DMS 273 (cell line): ENCODE results near the gene WDR38.
"Not testable (repeated sequence)": the region's sequence is repeated elsewhere in the genome, so short reads cannot be mapped to it uniquely, and the experiment has no call there.

Source experiments
- DNase-seq: peaks from one replicate; lab custom pipeline; 2025; ENCODE audit not compliant: unreplicated experiment; lab: John Stamatoyannopoulos, UW

WDR38 gene

GRCh38 chr9:124831642-124832364 is 21.5 kb upstream of the WDR38 start:
- no peak for DNase-seq

- DNase-seq = peak; percentile 58
Observed at GRCh38 chr9:124834591-124834990, 18.7 kb upstream of the WDR38 start.

GRCh38 chr9:124835026-124835557 is 18.2 kb upstream of the WDR38 start:
- DNase-seq = peak; percentile 95

- not testable (repeated sequence) for DNase-seq
Observed at GRCh38 chr9:124838132-124838531, 15.1 kb upstream of the WDR38 start.

- not testable (repeated sequence) for DNase-seq
Observed at GRCh38 chr9:124838567-124839275, 14.5 kb upstream of the WDR38 start.

- peak; percentile 83 for DNase-seq
Observed at GRCh38 chr9:124839612-124840299, 13.5 kb upstream of the WDR38 start.

- DNase-seq = peak; percentile 75
Observed at GRCh38 chr9:124840300-124840833, 12.9 kb upstream of the WDR38 start.

- no peak for DNase-seq
Observed at GRCh38 chr9:124841075-124841821, 12.0 kb upstream of the WDR38 start.

- no peak for DNase-seq
Observed at GRCh38 chr9:124843456-124844034, 9.7 kb upstream of the WDR38 start.

- no peak for DNase-seq
Observed at GRCh38 chr9:124844291-124844690, 9.0 kb upstream of the WDR38 start.

GRCh38 chr9:124846467-124846866 is 6.8 kb upstream of the WDR38 start:
- DNase-seq = not testable (repeated sequence)

GRCh38 chr9:124846969-124847368 is 6.3 kb upstream of the WDR38 start:
- no peak for DNase-seq

GRCh38 chr9:124849801-124850200 is 3.5 kb upstream of the WDR38 start:
- DNase-seq = no peak

GRCh38 chr9:124852121-124852828 is 985 bp upstream of the WDR38 start:
- DNase-seq = no peak

- DNase-seq = peak; percentile 34
Observed at GRCh38 chr9:124853605-124854143, 414 bp downstream of the WDR38 start.

GRCh38 chr9:124854161-124854560 is 901 bp downstream of the WDR38 start:
- no peak for DNase-seq

GRCh38 chr9:124854822-124855221 is 1.6 kb downstream of the WDR38 start:
- DNase-seq = no peak

GRCh38 chr9:124855566-124855943 is 2.3 kb downstream of the WDR38 start:
- no peak for DNase-seq

GRCh38 chr9:124855944-124856765 is 2.9 kb downstream of the WDR38 start:
- peak; percentile 87 for DNase-seq
